GM12874 (cell line): ENCODE measurements around the gene PIGO.

Source experiments
- CTCF ChIP-seq: IDR thresholded peaks from 2 replicates; pipeline ENCODE4 v1.5.1; 2011; ENCODE audit warnings: low read depth, mild to moderate bottlenecking, control low read depth, low read length, moderate library complexity; ENCODE audit not compliant: insufficient read depth

The PIGO gene

DNA sequence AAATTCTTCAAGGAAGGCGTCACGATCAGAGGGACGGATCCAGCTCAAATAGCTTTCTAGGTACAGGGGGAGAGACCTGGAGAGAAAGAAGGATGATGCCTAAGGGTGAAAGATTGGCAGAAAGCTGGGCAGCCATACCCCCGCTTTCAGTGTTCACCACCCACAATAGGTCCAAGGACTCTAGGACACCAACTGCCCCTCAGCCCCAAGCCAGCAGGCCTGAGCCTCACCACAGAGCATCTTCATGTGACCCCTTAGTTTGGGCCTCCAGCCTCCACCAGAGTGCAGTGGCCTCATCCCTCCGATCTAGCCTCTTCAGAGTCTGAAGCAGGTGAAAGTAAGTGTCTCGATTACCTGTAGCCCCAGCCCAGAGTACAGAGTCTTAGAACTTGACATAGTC lies 22.2 kb downstream of the PIGO start:
- TF ChIP-seq CTCF: no peak

GRCh38 chr9:35073279-35073612 lies 23.1 kb downstream of the PIGO start:
- TF ChIP-seq CTCF: no peak

- no peak for TF ChIP-seq CTCF
Observed at GRCh38 chr9:35072461-35073278, 23.7 kb downstream of the PIGO start, which contains the start of gene VCP. Gene VCP (minus strand): TSS chr9:35072625. CDS start chr9:35072353, 272 bp downstream.

- peak; percentile 57 for TF ChIP-seq CTCF
Observed at GRCh38 chr9:35071814-35072460, 24.5 kb downstream of the PIGO start.

- TF ChIP-seq CTCF: no peak
Observed at GRCh38 chr9:35070823-35071813, 25.3 kb downstream of the PIGO start.

DNA sequence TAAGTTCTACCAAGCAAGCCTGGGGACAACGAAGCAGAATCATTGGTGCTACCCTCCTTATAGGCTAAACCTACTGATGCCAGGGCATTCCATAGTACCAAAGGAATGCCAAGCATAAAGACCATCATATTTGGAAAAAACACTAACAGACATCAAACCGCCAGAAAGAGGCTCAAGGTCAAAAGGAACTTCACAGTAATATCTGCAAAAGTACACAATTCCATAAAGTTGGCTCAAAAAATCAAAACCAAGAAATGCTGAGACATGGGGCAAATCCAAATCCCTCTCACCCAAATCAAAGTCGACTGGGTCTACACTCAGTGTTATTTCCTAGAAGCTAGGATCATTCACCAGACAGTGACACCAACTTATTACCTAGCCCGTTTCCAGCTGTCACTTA lies 27.4 kb downstream of the PIGO start:
- no peak for TF ChIP-seq CTCF

- TF ChIP-seq CTCF: no peak
Observed at GRCh38 chr9:35067056-35067455, 29.3 kb downstream of the PIGO start.
